Measurements from ENCODE around the gene ABCA7. TPM values are rescaled to one million over a fixed set of nuclear protein-coding genes. Genes with fewer than 3 reads are reported as not detected.

The ABCA7 gene
- total and polyA plus RNA-seq, 4 donors: 9.4 to 23.7 (median 15.7) TPM

DNA sequence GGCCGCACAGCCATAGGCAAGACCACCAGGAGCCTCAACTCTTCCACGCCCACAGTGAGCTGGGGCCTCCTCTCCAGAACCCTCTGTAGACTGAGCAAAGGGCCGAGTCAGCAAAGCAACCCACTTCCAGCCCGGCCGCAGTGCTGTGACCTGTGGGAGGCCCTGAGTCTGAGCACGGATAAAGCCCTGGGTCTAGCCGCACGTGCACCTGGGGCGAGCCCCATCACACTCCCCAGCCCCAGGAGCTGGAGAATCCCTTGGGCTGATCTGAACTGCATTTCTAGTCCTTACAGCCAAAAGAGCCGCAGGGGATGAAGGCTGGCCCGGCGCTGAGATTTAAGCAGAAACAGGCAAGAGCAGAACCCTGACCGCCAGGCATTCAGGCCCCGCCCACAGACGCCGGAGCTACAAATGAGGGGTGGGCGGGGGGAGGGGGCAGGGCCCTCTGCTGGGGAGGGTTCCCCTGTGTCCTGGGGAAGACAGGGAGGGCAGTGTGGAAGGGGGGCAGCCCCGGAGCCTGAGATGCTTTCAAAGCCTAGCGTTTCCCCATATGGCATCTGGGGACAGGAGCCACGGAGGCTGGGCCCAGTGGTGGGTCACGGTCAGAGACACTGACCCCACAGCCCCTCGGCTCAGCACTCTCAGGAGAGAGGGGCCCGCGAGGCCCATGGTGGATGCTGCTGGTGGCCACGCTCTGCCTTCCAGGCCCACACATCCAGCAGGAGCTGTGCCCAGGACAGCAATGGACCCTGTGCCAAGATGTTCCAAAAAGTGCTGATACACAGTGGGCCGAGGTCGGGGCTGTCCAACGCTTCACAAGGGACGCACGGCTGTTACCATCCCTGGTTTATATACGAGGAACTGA lies 23.9 kb upstream of the ABCA7 start:
- DNase-seq (ENCODE audit: low read depth in 4 of 6, low spot score in 6 of 6): peak in 1 of 6 donors; percentile 23
- Histone ChIP-seq H3K27ac (ENCODE audit: low read depth, low read length) (peak overlapping the region; percentile 40), H3K4me1 (ENCODE audit: control insufficient read depth, insufficient read depth, low read length) (peaks cover 54% of the 10 kb centered on the region), H3K27me3 (ENCODE audit: control insufficient read depth, insufficient read depth, low read length) (no peaks in the 10 kb centered on the region), H3K4me3 (ENCODE audit: low read depth, low read length) (no peak overlapping the region), H3K36me3 (ENCODE audit: control insufficient read depth, insufficient read depth, low read length) (peaks cover 88% of the 10 kb centered on the region), H3K9me3 (ENCODE audit: control insufficient read depth, insufficient read depth, low read length) (no peaks in the 10 kb centered on the region)
- 42% methylated on average over 31 of the region's 31 CpGs for WGBS (ENCODE audit: insufficient coverage)

DNA sequence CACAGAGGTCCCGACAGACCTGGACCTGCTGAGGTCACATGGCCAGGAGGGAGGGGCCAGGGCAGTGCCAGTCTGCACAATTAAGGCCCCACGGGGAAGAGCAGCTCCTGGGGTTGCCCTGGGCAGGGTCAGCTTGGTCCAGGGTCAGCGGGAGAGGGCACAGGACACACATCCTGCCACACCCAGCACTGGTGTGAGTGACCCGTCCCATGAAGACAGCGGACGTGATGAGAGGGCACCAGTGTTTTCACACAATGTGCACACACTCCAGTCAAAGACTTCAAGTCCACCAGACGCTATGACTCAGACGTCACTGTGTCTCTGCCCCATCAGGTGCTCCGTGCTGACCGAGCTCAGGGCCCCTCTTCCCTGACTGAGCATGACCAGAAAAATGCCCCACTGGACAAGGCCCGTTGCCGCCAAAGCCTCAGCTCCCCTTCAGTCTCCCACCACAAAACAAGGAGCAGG lies 23.2 kb upstream of the ABCA7 start:
- no peak for DNase-seq (ENCODE audit: low read depth in 4 of 6, low spot score in 6 of 6)
- H3K36me3 ChIP-seq (ENCODE audit: control insufficient read depth, insufficient read depth, low read length): peaks cover 81% of the 10 kb centered on the region
- no peak overlapping the region for H3K4me3 ChIP-seq (ENCODE audit: low read depth, low read length)
- peaks cover 57% of the 10 kb centered on the region for H3K4me1 ChIP-seq (ENCODE audit: control insufficient read depth, insufficient read depth, low read length)
- H3K9me3 ChIP-seq (ENCODE audit: control insufficient read depth, insufficient read depth, low read length): no peaks in the 10 kb centered on the region
- H3K27me3 ChIP-seq (ENCODE audit: control insufficient read depth, insufficient read depth, low read length): no peaks in the 10 kb centered on the region
- 59% methylated on average over 12 of the region's 12 CpGs for WGBS (ENCODE audit: insufficient coverage)
- no peak overlapping the region for H3K27ac ChIP-seq (ENCODE audit: low read depth, low read length)

DNA sequence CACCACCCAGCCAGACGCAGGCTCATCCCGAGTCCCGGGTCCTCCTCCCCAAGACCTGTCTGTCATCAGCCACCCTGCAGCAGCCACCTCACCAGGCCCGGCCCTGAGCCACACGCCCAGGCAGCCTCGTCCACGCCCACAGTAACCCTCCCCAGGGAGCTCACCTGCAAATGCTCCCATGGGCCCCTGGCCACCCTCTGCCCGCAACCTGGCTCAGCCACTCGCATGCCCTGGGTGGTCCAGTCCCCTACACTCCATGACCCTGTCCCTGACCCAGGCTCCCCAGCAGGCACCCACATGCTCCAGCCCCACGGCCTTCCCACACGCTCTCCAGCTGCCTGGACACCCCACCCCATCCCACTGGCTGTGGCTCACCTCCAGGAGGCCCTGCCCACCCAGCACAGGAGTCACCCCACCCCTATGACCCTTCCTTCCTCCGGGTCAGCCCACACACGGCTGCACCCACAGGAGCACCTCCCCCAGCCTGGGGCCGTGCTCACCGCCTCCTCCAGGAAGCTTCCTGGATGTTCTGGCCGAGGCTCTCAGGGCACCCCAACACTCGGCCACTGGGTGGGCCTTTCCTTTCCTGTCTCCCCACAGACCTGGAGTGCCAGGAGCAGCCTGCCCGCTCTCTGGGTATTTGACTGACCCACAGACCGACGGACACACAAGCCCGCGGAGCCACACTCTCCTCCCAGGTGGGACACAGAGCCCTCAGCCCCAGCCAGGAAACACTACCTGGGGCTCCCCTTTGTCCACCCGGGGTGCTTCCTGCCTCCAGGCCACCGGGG lies 22.6 kb upstream of the ABCA7 start:
- no peaks in the 10 kb centered on the region for H3K9me3 ChIP-seq (ENCODE audit: control insufficient read depth, insufficient read depth, low read length)
- no peak for DNase-seq (ENCODE audit: low read depth in 4 of 6, low spot score in 6 of 6)
- H3K27me3 ChIP-seq (ENCODE audit: control insufficient read depth, insufficient read depth, low read length): no peaks in the 10 kb centered on the region
- H3K4me1 ChIP-seq (ENCODE audit: control insufficient read depth, insufficient read depth, low read length): peaks cover 61% of the 10 kb centered on the region
- no peak overlapping the region for H3K27ac ChIP-seq (ENCODE audit: low read depth, low read length)
- 70% methylated on average over 24 of the region's 24 CpGs for WGBS (ENCODE audit: insufficient coverage)
- no peak overlapping the region for H3K4me3 ChIP-seq (ENCODE audit: low read depth, low read length)
- H3K36me3 ChIP-seq (ENCODE audit: control insufficient read depth, insufficient read depth, low read length): peaks cover 75% of the 10 kb centered on the region

DNA sequence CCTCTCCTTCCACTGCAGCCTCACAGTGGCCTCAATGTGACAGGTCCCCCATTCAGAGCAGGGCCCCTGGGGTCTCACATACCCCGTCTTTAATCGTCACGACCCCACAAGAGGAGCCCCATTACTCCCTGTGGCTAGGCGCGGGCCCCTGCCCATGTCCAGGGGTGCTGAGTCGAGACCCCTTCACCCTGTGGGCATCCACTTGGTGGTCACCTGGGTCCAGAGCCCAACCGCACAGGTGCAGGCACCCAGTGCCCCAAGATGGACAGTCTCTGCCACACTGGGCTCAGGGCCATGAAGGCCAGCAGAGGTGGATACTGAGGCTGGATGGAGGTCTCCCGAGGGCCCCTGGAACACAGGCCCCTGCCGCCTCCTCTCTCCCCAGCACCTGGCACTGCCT lies 22.0 kb upstream of the ABCA7 start:
- no peak overlapping the region for H3K4me3 ChIP-seq (ENCODE audit: low read depth, low read length)
- 93% methylated on average over 7 of the region's 9 CpGs for WGBS (ENCODE audit: insufficient coverage)
- no peaks in the 10 kb centered on the region for H3K9me3 ChIP-seq (ENCODE audit: control insufficient read depth, insufficient read depth, low read length)
- H3K27me3 ChIP-seq (ENCODE audit: control insufficient read depth, insufficient read depth, low read length): no peaks in the 10 kb centered on the region
- DNase-seq (ENCODE audit: low read depth in 4 of 6, low spot score in 6 of 6): no peak
- H3K4me1 ChIP-seq (ENCODE audit: control insufficient read depth, insufficient read depth, low read length): peaks cover 61% of the 10 kb centered on the region
- H3K36me3 ChIP-seq (ENCODE audit: control insufficient read depth, insufficient read depth, low read length): peaks cover 69% of the 10 kb centered on the region
- no peak overlapping the region for H3K27ac ChIP-seq (ENCODE audit: low read depth, low read length)

DNA sequence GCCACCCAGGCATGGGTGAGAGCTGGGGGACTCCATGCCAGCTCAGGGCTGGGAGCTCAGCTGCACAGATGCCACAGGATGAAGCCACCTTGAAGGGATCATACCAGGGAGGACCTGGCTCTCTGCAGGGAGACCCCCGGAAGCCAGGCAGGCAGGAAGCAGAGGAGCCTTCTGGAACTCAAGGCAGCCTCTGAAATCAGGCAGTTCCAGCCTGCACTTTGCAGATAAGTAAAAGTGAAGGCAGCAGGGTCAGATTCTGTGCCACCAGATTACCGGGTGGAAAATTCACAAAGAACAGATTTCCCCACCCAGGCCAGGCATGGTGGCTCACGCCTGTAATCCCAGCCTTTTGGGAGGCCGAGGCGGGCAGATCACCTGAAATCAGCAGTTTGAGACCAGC lies 21.5 kb upstream of the ABCA7 start:
- Histone ChIP-seq H3K4me3 (ENCODE audit: low read depth, low read length) (no peak overlapping the region), H3K27me3 (ENCODE audit: control insufficient read depth, insufficient read depth, low read length) (no peaks in the 10 kb centered on the region), H3K9me3 (ENCODE audit: control insufficient read depth, insufficient read depth, low read length) (no peaks in the 10 kb centered on the region), H3K27ac (ENCODE audit: low read depth, low read length) (no peak overlapping the region), H3K36me3 (ENCODE audit: control insufficient read depth, insufficient read depth, low read length) (peaks cover 64% of the 10 kb centered on the region), H3K4me1 (ENCODE audit: control insufficient read depth, insufficient read depth, low read length) (peaks cover 61% of the 10 kb centered on the region)
- WGBS (ENCODE audit: insufficient coverage): 83% methylated on average over 3 of the region's 5 CpGs
- no peak for DNase-seq (ENCODE audit: low read depth in 4 of 6, low spot score in 6 of 6)

DNA sequence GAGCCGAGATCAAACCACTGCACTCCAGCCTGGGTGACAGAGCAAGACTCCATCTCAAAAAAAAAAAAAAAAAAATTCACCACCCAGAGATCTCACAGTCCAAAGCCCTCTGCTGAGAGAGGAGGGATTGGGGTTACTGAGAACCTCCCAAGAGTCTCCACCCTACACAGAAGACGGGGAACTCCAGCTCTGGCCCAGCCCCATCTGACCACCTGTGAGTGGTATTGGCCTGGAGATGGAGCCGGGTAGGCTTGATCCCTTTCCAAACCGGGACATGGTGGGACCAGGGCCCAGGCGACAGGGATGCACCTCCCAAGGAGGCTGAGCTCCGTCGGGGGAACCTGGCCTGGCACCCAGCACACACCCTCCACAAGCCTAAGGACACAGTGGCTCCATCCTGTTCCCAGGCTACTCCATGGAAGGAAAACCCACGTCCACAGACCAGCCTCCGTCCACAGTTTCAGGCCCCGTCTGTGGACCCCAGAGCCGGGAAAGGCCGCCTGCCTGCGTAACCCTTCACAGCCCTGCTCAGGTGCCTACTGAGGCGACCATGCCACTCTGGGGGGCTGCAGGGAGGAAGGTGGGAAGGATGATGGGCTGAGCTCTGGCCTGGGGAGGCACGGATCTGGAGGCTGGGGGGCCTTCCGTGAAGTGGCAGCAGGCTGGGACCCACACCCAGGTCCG lies 20.8 kb upstream of the ABCA7 start:
- Histone ChIP-seq H3K27me3 (ENCODE audit: control insufficient read depth, insufficient read depth, low read length) (no peaks in the 10 kb centered on the region), H3K4me3 (ENCODE audit: low read depth, low read length) (no peak overlapping the region), H3K36me3 (ENCODE audit: control insufficient read depth, insufficient read depth, low read length) (peaks cover 58% of the 10 kb centered on the region), H3K4me1 (ENCODE audit: control insufficient read depth, insufficient read depth, low read length) (peaks cover 61% of the 10 kb centered on the region), H3K27ac (ENCODE audit: low read depth, low read length) (no peak overlapping the region), H3K9me3 (ENCODE audit: control insufficient read depth, insufficient read depth, low read length) (no peaks in the 10 kb centered on the region)
- DNase-seq (ENCODE audit: low read depth in 4 of 6, low spot score in 6 of 6): no peak
- 71% methylated on average over 15 of the region's 17 CpGs for WGBS (ENCODE audit: insufficient coverage)

DNA sequence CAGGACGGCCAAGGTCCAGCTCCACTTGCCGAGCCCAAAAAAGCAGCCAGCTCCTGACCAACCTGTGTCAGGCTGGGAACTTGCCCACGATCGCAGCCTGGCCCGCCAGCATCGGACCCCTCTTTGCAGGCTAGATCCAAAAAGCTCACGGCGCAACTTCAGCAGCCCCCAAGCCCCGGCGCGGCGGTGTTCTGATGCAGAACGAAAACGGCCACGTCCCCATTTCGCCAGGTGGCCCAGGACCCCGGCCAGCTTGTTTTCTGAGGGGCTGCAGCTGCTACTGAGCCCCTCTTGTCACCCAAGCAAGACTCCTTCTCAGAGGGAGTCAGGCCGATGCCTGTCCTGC lies 20.3 kb upstream of the ABCA7 start:
- 75% methylated on average over 17 of the region's 18 CpGs for WGBS (ENCODE audit: insufficient coverage)
- H3K9me3 ChIP-seq (ENCODE audit: control insufficient read depth, insufficient read depth, low read length): no peaks in the 10 kb centered on the region
- DNase-seq (ENCODE audit: low read depth in 4 of 6, low spot score in 6 of 6): no peak
- no peak overlapping the region for H3K27ac ChIP-seq (ENCODE audit: low read depth, low read length)
- peak overlapping the region; percentile 83 for H3K4me3 ChIP-seq (ENCODE audit: low read depth, low read length)
- peaks cover 52% of the 10 kb centered on the region for H3K36me3 ChIP-seq (ENCODE audit: control insufficient read depth, insufficient read depth, low read length)
- H3K27me3 ChIP-seq (ENCODE audit: control insufficient read depth, insufficient read depth, low read length): no peaks in the 10 kb centered on the region
- peaks cover 61% of the 10 kb centered on the region for H3K4me1 ChIP-seq (ENCODE audit: control insufficient read depth, insufficient read depth, low read length)

DNA sequence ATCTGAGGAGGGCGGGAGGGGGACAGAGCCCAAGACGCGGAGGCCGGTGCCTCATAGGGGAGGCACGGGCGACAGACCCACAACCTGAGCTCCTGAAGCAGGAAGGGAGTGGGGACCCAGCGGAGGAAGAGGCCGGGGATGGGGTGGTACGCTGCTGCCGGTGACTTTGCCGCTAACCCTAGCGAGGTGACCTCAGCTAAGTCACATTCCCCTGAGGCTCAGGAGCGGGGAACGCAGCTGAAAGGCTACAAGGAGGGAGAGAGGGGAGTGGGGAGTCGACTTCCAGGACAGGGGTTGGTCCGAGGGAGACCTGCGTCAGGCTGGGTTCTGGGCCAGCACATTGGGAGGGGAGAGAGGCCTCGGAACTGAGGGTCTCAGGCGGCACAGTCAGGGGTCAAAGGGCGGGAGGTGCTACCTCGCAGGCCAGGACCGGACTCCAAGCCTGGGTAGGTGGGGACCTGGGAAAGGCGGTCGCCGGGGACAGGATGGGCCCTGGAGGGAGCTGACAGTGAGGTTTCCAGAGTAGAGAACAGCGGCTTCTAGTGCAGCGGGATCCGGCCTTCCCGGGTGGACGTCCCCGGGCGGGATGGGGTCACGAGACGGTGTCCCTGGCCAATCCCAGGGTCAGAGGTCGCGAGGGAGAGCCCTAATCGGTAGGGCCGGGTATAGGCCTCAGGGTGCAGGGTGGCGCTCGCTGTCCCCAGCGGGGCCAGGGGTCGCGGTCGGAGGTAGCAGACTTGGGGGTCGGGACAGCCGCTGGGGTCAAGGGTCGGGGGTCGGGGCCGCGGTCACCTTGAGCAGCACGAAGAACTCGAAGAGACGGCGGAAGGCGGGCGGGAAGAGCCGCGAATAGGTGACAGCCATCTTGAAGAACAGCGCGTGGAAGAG lies 19.7 kb upstream of the ABCA7 start:
- DNase-seq (ENCODE audit: low read depth in 4 of 6, low spot score in 6 of 6): no peak
- no peaks in the 10 kb centered on the region for H3K27me3 ChIP-seq (ENCODE audit: control insufficient read depth, insufficient read depth, low read length)
- no peaks in the 10 kb centered on the region for H3K9me3 ChIP-seq (ENCODE audit: control insufficient read depth, insufficient read depth, low read length)
- WGBS (ENCODE audit: insufficient coverage): 4% methylated on average over 59 of the region's 60 CpGs
- H3K27ac ChIP-seq (ENCODE audit: low read depth, low read length): peak overlapping the region; percentile 40
- peaks cover 57% of the 10 kb centered on the region for H3K4me1 ChIP-seq (ENCODE audit: control insufficient read depth, insufficient read depth, low read length)
- H3K36me3 ChIP-seq (ENCODE audit: control insufficient read depth, insufficient read depth, low read length): peaks cover 46% of the 10 kb centered on the region
- H3K4me3 ChIP-seq (ENCODE audit: low read depth, low read length): peak overlapping the region; percentile 83

Measured in spinal cord (tissue), 10 donors.